ENCODE data around the gene FXYD6. TPM values are rescaled to one million over a fixed set of nuclear protein-coding genes. Genes with fewer than 3 reads are reported as not detected.

The FXYD6 gene
- total RNA-seq, 1 experiment from 2014 or later = not detected

GRCh38 chr11:117851106-117851505 lies 25.4 kb downstream of the FXYD6 start:
- Histone ChIP-seq H3K9ac (ENCODE audit: low read length) (no peak overlapping the region), H3K27ac (ENCODE audit: low read length) (no peak overlapping the region), H3F3A (ENCODE audit: low read length, unreplicated experiment) (no peaks in the 10 kb centered on the region), H3K4me1 (ENCODE audit: insufficient read depth, low read length) (no peaks in the 10 kb centered on the region), H3K36me3 (ENCODE audit: low read depth, low read length) (no peaks in the 10 kb centered on the region), H3K27me3 (ENCODE audit: low read length) (peaks cover 89% of the 10 kb centered on the region), H4K20me1 (ENCODE audit: low read length) (no peaks in the 10 kb centered on the region), H3K9me3 (ENCODE audit: low read length) (no peaks in the 10 kb centered on the region), H3K9me2 (replicated peaks; ENCODE audit: low read length) (no peaks in the 10 kb centered on the region), H2AFZ (ENCODE audit: low read length) (no peak overlapping the region), H3K79me2 (ENCODE audit: low read length) (no peaks in the 10 kb centered on the region), H3K4me3 (ENCODE audit: low read length) (no peak overlapping the region), H3K4me2 (ENCODE audit: low read length) (no peak overlapping the region)
- DNase-seq (no peak), ATAC-seq (no peak)
- POLR2A ChIA-PET (ENCODE audit: unreplicated experiment) = no interaction called here
- CTCF ChIA-PET = no interaction called here
- TF ChIP-seq EZH2 (IDR thresholded peaks at IDR 0.05; ENCODE audit: low read length, unreplicated experiment) (no peak), EZH2phosphoT487 (IDR thresholded peaks at IDR 0.05; ENCODE audit: borderline replicate concordance, low read length) (no peak), CTCF (conservative IDR thresholded peaks at IDR 0.05; ENCODE audit: low read depth, low read length) (no peak)
- no TSS peak for BruUV-seq (replicated peaks)
- intact Hi-C loops (cut with micrococcal nuclease) = no loop called here

GRCh38 chr11:117849781-117850414 lies 26.6 kb downstream of the FXYD6 start:
- TF ChIP-seq EZH2phosphoT487 (IDR thresholded peaks at IDR 0.05; ENCODE audit: borderline replicate concordance, low read length) (no peak), CTCF (conservative IDR thresholded peaks at IDR 0.05; ENCODE audit: low read depth, low read length) (no peak), EZH2 (IDR thresholded peaks at IDR 0.05; ENCODE audit: low read length, unreplicated experiment) (no peak)
- H4K20me1 ChIP-seq (ENCODE audit: low read length) = no peaks in the 10 kb centered on the region
- no peak overlapping the region for H3K4me2 ChIP-seq (ENCODE audit: low read length)
- H3K79me2 ChIP-seq (ENCODE audit: low read length) = no peaks in the 10 kb centered on the region
- intact Hi-C loops (cut with micrococcal nuclease) = no loop called here
- DNase-seq = no peak
- no peaks in the 10 kb centered on the region for H3K9me3 ChIP-seq (ENCODE audit: low read length)
- H3K9me2 ChIP-seq (replicated peaks; ENCODE audit: low read length) = no peaks in the 10 kb centered on the region
- no TSS peak for BruUV-seq (replicated peaks)
- CTCF ChIA-PET = interaction anchor here (0.7 to 1.4 kb wide), 2 partner anchors 97 to 203 kb away, joined by 4 to 5 read pairs; no protein-coding TSS in a partner anchor
- no peaks in the 10 kb centered on the region for H3F3A ChIP-seq (ENCODE audit: low read length, unreplicated experiment)
- H3K27me3 ChIP-seq (ENCODE audit: low read length) = peaks cover 89% of the 10 kb centered on the region
- no peaks in the 10 kb centered on the region for H3K4me1 ChIP-seq (ENCODE audit: insufficient read depth, low read length)
- no peak overlapping the region for H3K4me3 ChIP-seq (ENCODE audit: low read length)
- ATAC-seq = no peak
- no peak overlapping the region for H3K9ac ChIP-seq (ENCODE audit: low read length)
- H2AFZ ChIP-seq (ENCODE audit: low read length) = no peak overlapping the region
- POLR2A ChIA-PET (ENCODE audit: unreplicated experiment) = no interaction called here
- H3K27ac ChIP-seq (ENCODE audit: low read length) = no peak overlapping the region
- H3K36me3 ChIP-seq (ENCODE audit: low read depth, low read length) = no peaks in the 10 kb centered on the region
